Naive thymus-derived CD4-positive, alpha-beta T cell (primary cell): Measurements from ENCODE around the gene ERMN. TPM values are rescaled to one million over a fixed set of nuclear protein-coding genes. Genes with fewer than 3 reads are reported as not detected.
"Not testable (repeated sequence)": the region's sequence is repeated elsewhere in the genome, so short reads cannot be mapped to it uniquely, and the experiment has no call there.

ENCODE experiments used
- ATAC-seq: fragments of 150-1000 bp; cut with Tn5 transposase; 2 replicates; pipeline ENCODE4 v1.10.0; 2021; ENCODE audit warnings: mild to moderate bottlenecking, moderate library complexity
- CTCF ChIA-PET: fragments of 350-600 bp; sonication (Branson Sonifier 250); formaldehyde crosslinking; loops from one replicate; lab custom pipeline; 2021; ENCODE audit warnings: antibody characterized with exemption; lab: Charles Lee
- POLR2A ChIA-PET: fragments of 350-600 bp; sonication (Branson Sonifier 250); formaldehyde crosslinking; loops from one replicate; lab custom pipeline; 2021; ENCODE audit warnings: antibody characterized with exemption, inconsistent platforms; lab: Charles Lee
- DNase-seq, 9 donors: peaks; one replicate each; pipeline versions ENCODE4 v3.0.0 to v3.0.0-alpha.2; 2020 to 2022; ENCODE audit warnings: mixed read lengths in 1 of 9
- H3K27ac ChIP-seq: one replicate; pipeline ENCODE4 v1.7.0; 2013; ENCODE audit warnings: mild to moderate bottlenecking, low read depth, low read length, moderate library complexity
- H3K27me3 ChIP-seq, 2 donors: one replicate each; pipeline ENCODE4 v1.7.0; 2013; ENCODE audit warnings: low read length in 2 of 2, mild to moderate bottlenecking in 2 of 2, moderate library complexity in 2 of 2; ENCODE audit not compliant: control insufficient read depth in 2 of 2, insufficient read depth in 2 of 2
- H3K36me3 ChIP-seq, 3 experiments: 1 replicate in 2 of 3; 2 replicates in 1 of 3; pipeline ENCODE4 v1.7.0; 2013; ENCODE audit warnings: low read length in 3 of 3, mild to moderate bottlenecking in 3 of 3, moderate library complexity in 1 of 3; ENCODE audit not compliant: insufficient read depth in 3 of 3, control insufficient read depth in 2 of 3
- H3K4me1 ChIP-seq, 2 donors: one replicate each; pipeline ENCODE4 v1.7.0; 2013; ENCODE audit warnings: low read length in 2 of 2, mild to moderate bottlenecking in 2 of 2, moderate library complexity in 1 of 2; ENCODE audit not compliant: control insufficient read depth in 2 of 2, insufficient read depth in 2 of 2
- H3K4me3 ChIP-seq: 2 replicates; pipeline ENCODE4 v1.7.0; 2013; ENCODE audit warnings: mild to moderate bottlenecking, low read length
- H3K9me3 ChIP-seq, 3 experiments: 1 replicate in 2 of 3; 2 replicates in 1 of 3; pipeline ENCODE4 v1.7.0; 2013; ENCODE audit warnings: low read length in 3 of 3; ENCODE audit not compliant: control insufficient read depth in 2 of 3
- H3K27ac Mint-ChIP-seq, 9 donors: one replicate each; pipeline ENCODE4 v1.8.0; 2020 to 2022; ENCODE audit warnings: mixed read lengths in 9 of 9, mild to moderate bottlenecking in 8 of 9, moderate library complexity in 5 of 9, inconsistent platforms in 2 of 9
- H3K27me3 Mint-ChIP-seq, 5 donors: one replicate each; pipeline ENCODE4 v1.8.0; 2021 to 2022; ENCODE audit warnings: mixed read lengths in 5 of 5, mild to moderate bottlenecking in 1 of 5
- H3K36me3 Mint-ChIP-seq, 5 donors: one replicate each; pipeline ENCODE4 v1.8.0; 2020 to 2022; ENCODE audit warnings: mixed read lengths in 5 of 5, mild to moderate bottlenecking in 3 of 5, inconsistent platforms in 1 of 5
- H3K4me1 Mint-ChIP-seq, 7 donors: one replicate each; pipeline ENCODE4 v1.8.0; 2020 to 2022; ENCODE audit warnings: mixed read lengths in 7 of 7, mild to moderate bottlenecking in 3 of 7, inconsistent platforms in 1 of 7
- H3K4me3 Mint-ChIP-seq, 10 donors: one replicate each; pipeline ENCODE4 v1.8.0; 2020 to 2022; ENCODE audit warnings: mild to moderate bottlenecking in 10 of 10, mixed read lengths in 10 of 10, moderate library complexity in 6 of 10, inconsistent platforms in 2 of 10
- H3K9me3 Mint-ChIP-seq, 11 donors: one replicate each; pipeline ENCODE4 v1.8.0; 2020 to 2022; ENCODE audit warnings: mixed read lengths in 11 of 11, mild to moderate bottlenecking in 4 of 11, inconsistent platforms in 1 of 11, moderate library complexity in 1 of 11
- intact Hi-C, 2 donors: fragments of 100-400 bp; cut with micrococcal nuclease; formaldehyde crosslinking; loops; one replicate each; pipeline ENCODE4 v1.15.1; 2023
- polyA plus RNA-seq, 2 donors: library from polyadenylated mRNA; unstranded; fragments of 300-500 nt; fragmentation: Illumina TruSeq; gene quantifications; one replicate each; pipeline ENCODE4 v1.2.3, GENCODE V29; 2021
- total RNA-seq, 6 experiments: library from RNA in 5 of 6; stranded (reverse) in 5 of 6; gene quantifications; 1 replicate in 5 of 6; 2 replicates in 1 of 6; pipeline ENCODE4 v1.2.3 and lab custom pipeline; 2021 to 2026

The ERMN gene
- total RNA-seq (10 to 100 TPM in 2 of 5 experiments, 1 to 10 TPM in 3; 5.6 to 17.3 (median 6.1) TPM), polyA plus RNA-seq (under 1 TPM; 0.09 to 0.38 TPM), total RNA-seq (lab: John Stamatoyannopoulos, UW) (13.7 reads per million, percentile 42 among the genes with 10 or more reads in this experiment)

GRCh38 chr2:157325786-157326185 is at the start of gene ERMN:
Gene ERMN (minus strand): TSS chr2:157325824. CDS start chr2:157325642, 182 bp downstream.
- no peaks in the 10 kb centered on the region for H3K27me3 ChIP-seq
- H3K27ac ChIP-seq = no peak within 1 kb of the TSS
- ChIA-PET POLR2A (interaction anchor here (15.2 to 15.7 kb wide), 2 partner anchors 86 to 105 kb away, joined by 112 to 554 read pairs; partner anchors contain the start of gene CYTIP), CTCF (interaction anchor here (0.7 to 4.5 kb wide), 17 partner anchors 8 to 275 kb away, joined by 3 to 80 read pairs (median 3); no protein-coding TSS in a partner anchor)
- H3K36me3 ChIP-seq = peaks cover 0 to 5% (median 0%) of the 10 kb centered on the region in 3 experiments
- peaks cover 0 to 4% (median 0%) of the 10 kb centered on the region in 11 donors for H3K9me3 Mint-ChIP-seq
- no peaks in the 10 kb centered on the region for H3K9me3 ChIP-seq
- H3K27ac Mint-ChIP-seq = peak within 1 kb of the TSS in 6 of 9 donors; percentile 2 to 88 (median 39)
- H3K36me3 Mint-ChIP-seq = peaks cover 0 to 25% (median 16%) of the 10 kb centered on the region in 5 donors
- ATAC-seq (no peak), DNase-seq (no peak)
- intact Hi-C loops = loop anchor here (2.0 to 5.0 kb wide), 3 partner anchors 79 to 572 kb away; partner anchors contain the start of gene ACVR1C (in 1 of the 2)
- no peak within 1 kb of the TSS for H3K4me3 ChIP-seq
- H3K4me1 Mint-ChIP-seq = peaks cover 29 to 52% (median 47%) of the 10 kb centered on the region in 7 donors
- H3K4me1 ChIP-seq = peaks cover 5 to 28% of the 10 kb centered on the region in 2 donors
- H3K27me3 Mint-ChIP-seq = no peaks in the 10 kb centered on the region
- no peak within 1 kb of the TSS for H3K4me3 Mint-ChIP-seq

GRCh38 chr2:157375384-157375783 is 49.8 kb upstream of the ERMN start:
- POLR2A ChIA-PET = interaction anchor here (0.9 kb wide), 1 partner anchor 66 kb away, joined by 3 read pairs; no protein-coding TSS in a partner anchor

GRCh38 chr2:157368508-157368907 is 42.9 kb upstream of the ERMN start:
- ATAC-seq, H3K36me3 ChIP-seq, H3K9me3 ChIP-seq, H3K9me3 Mint-ChIP-seq, H3K27ac Mint-ChIP-seq, intact Hi-C loops, CTCF ChIA-PET, H3K27me3 ChIP-seq, H3K27ac ChIP-seq, H3K27me3 Mint-ChIP-seq, H3K4me3 Mint-ChIP-seq, H3K4me3 ChIP-seq, POLR2A ChIA-PET, DNase-seq: not testable (repeated sequence)
- Mint-ChIP-seq H3K36me3 (peaks cover 5 to 26% (median 20%) of the 10 kb centered on the region in 5 donors), H3K4me1 (peaks cover 13 to 48% (median 33%) of the 10 kb centered on the region in 7 donors)
- peaks cover 7 to 24% of the 10 kb centered on the region in 2 donors for H3K4me1 ChIP-seq

More at GRCh38 chr2:157375384-157375783, 49.8 kb upstream of the ERMN start:
- Mint-ChIP-seq H3K27me3 (no peaks in the 10 kb centered on the region), H3K4me3 (no peak overlapping the region), H3K4me1 (peaks cover 3 to 35% (median 27%) of the 10 kb centered on the region in 7 donors), H3K9me3 (peaks cover 11 to 25% (median 21%) of the 10 kb centered on the region in 11 donors), H3K36me3 (peaks cover 22 to 41% (median 28%) of the 10 kb centered on the region in 5 donors), H3K27ac (peak overlapping the region in 4 of 9 donors; percentile 16 to 51 (median 35))
- Histone ChIP-seq H3K4me3 (no peak overlapping the region), H3K9me3 (peaks cover 0 to 19% (median 17%) of the 10 kb centered on the region in 3 experiments), H3K27ac (no peak overlapping the region), H3K36me3 (peaks cover 0 to 7% (median 0%) of the 10 kb centered on the region in 3 experiments), H3K27me3 (no peaks in the 10 kb centered on the region), H3K4me1 (peaks cover 0 to 2% of the 10 kb centered on the region in 2 donors)
- intact Hi-C loops = no loop called here
- no peak for ATAC-seq
- DNase-seq = no peak
- CTCF ChIA-PET = no interaction called here

GRCh38 chr2:157367704-157368103 is 42.1 kb upstream of the ERMN start:
- ChIA-PET POLR2A (interaction anchor here (1.1 to 1.3 kb wide), 2 partner anchors 15 to 40 kb away, joined by 3 read pairs; no protein-coding TSS in a partner anchor), CTCF (interaction anchor here (0.8 to 1.1 kb wide), 2 partner anchors 17 to 18 kb away, joined by 3 to 4 read pairs; no protein-coding TSS in a partner anchor)
- DNase-seq (no peak), ATAC-seq (no peak)
- Mint-ChIP-seq H3K36me3 (peaks cover 5 to 31% (median 24%) of the 10 kb centered on the region in 5 donors), H3K27ac (no peak overlapping the region), H3K27me3 (no peaks in the 10 kb centered on the region), H3K9me3 (peaks cover 0 to 13% (median 0%) of the 10 kb centered on the region in 11 donors), H3K4me3 (no peak overlapping the region), H3K4me1 (peaks cover 15 to 56% (median 38%) of the 10 kb centered on the region in 7 donors)
- intact Hi-C loops = loop anchor here in 1 of 2 donors (2.0 kb wide), 2 partner anchors 13 to 17 kb away; no protein-coding TSS in a partner anchor
- no peak overlapping the region for H3K4me3 ChIP-seq
- H3K4me1 ChIP-seq = peaks cover 7 to 28% of the 10 kb centered on the region in 2 donors
- H3K36me3 ChIP-seq = no peaks in the 10 kb centered on the region
- H3K9me3 ChIP-seq = no peaks in the 10 kb centered on the region
- H3K27me3 ChIP-seq = no peaks in the 10 kb centered on the region
- no peak overlapping the region for H3K27ac ChIP-seq

- ChIA-PET POLR2A (interaction anchor here (0.7 to 1.5 kb wide), 7 partner anchors 13 to 277 kb away, joined by 3 to 5 read pairs (median 4); no protein-coding TSS in a partner anchor), CTCF (interaction anchor here (1.0 to 1.2 kb wide), 2 partner anchors 26 to 30 kb away, joined by 3 to 5 read pairs; no protein-coding TSS in a partner anchor)
- peak overlapping the region in 9 of 10 donors; percentile 11 to 67 (median 49) for H3K4me3 Mint-ChIP-seq
- ATAC-seq = no peak
- no peaks in the 10 kb centered on the region for H3K27me3 ChIP-seq
- H3K27ac Mint-ChIP-seq = peak overlapping the region in 7 of 9 donors; percentile 22 to 78 (median 49)
- peaks cover 7 to 28% of the 10 kb centered on the region in 2 donors for H3K4me1 ChIP-seq
- peaks cover 5 to 32% (median 10%) of the 10 kb centered on the region in 11 donors for H3K9me3 Mint-ChIP-seq
- H3K36me3 ChIP-seq = no peaks in the 10 kb centered on the region
- no peak for DNase-seq
- intact Hi-C loops = loop anchor here in 1 of 2 donors (1.0 kb wide), 1 partner anchor 9 kb away; no protein-coding TSS in a partner anchor
- peaks cover 0 to 6% (median 6%) of the 10 kb centered on the region in 3 experiments for H3K9me3 ChIP-seq
- H3K27me3 Mint-ChIP-seq = no peaks in the 10 kb centered on the region
- peaks cover 12 to 57% (median 42%) of the 10 kb centered on the region in 5 donors for H3K36me3 Mint-ChIP-seq
- no peak overlapping the region for H3K27ac ChIP-seq
- H3K4me1 Mint-ChIP-seq = peaks cover 15 to 64% (median 38%) of the 10 kb centered on the region in 7 donors
- no peak overlapping the region for H3K4me3 ChIP-seq
Measured at GRCh38 chr2:157364257-157364974, 38.8 kb upstream of the ERMN start.
